Smooth muscle cell of the brain vasculature (primary cell): ENCODE data around the gene GPR176.
"Not testable (repeated sequence)": the region's sequence is repeated elsewhere in the genome, so short reads cannot be mapped to it uniquely, and the experiment has no call there.

Source experiments
- DNase-seq: peaks from one replicate; pipeline ENCODE4 v3.0.0-alpha.2; 2012; ENCODE audit warnings: low read depth, low spot score

The GPR176 gene

DNA sequence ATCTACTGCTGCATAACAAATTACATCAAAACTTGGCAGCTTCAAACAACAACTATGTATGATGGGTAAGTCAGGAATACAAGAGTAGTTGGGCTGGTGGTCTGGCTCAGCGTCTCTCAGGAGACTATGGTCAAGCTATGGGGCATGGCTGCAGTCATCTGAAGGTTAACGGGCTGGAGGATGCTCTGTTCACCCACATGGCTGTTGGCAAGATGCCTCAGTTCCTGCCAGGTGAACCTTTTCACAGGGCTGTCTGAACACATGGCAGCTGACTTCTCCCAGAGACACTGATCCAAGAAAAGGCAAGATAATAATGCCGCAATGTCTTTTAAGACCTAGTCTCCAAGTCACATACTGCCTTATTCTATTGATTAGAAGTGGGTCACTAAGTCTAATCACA, 63.7 kb downstream of the GPR176 start:
- no peak for DNase-seq

DNA sequence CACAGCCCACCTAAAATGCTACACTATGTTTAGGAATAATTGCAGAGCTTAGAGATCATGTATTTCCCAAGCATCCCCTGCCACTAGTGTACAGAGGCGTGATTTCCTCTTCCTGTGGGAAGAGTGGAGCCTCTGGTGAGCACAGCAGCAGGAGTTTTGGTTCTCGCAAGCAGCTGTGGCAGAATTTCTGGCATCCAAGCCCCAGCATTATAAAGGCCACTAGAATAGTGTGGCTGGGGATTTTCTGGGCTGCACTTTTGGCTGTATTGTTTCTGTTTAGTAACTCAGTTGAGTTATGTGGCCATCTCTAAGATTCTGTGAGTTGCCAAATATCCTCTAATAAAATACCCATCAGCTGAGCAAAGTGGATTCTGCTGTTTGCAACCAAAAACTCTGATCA, 64.7 kb downstream of the GPR176 start:
- no peak for DNase-seq

DNA sequence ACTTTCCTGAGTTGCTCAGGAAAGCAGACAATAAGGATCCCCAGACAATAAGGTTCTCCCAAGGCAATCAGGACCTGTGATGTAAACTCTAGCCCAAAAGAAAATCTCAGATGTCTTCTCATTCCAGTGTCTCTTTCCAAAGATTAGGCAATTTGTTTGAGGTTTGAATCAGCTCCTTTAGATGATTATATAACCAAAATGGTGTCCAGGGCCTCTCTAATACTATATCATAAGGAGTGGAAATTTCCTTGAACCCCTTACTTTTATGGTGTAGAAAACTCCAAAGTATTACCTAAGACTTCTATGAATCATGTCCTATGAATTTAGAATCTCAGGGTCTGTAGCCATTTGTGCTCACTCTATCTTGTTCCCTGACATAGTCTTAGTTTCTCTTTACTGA, 65.9 kb downstream of the GPR176 start:
- no peak for DNase-seq

GRCh38 chr15:39852250-39852649, 67.8 kb downstream of the GPR176 start:
- no peak for DNase-seq

GRCh38 chr15:39851500-39852092, 68.5 kb downstream of the GPR176 start:
- DNase-seq: no peak

DNA sequence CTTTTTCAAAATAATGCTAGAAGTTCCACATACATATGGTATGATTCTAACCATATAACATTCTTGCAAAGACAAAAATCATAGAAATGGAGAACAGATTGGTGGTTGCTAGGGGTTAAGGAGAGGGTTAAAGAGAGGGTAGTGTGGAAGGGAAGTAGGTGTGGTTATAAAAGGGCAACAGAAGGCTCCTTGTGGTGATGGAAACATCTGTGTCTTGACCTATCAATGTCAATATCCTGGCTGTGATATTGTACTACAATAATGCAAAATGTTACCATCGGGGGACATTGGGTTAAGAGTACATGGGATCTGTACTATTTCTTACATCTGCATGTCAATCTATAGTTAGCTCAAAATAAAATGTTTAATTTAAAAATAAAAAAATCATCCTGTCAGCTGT, 69.6 kb downstream of the GPR176 start:
- DNase-seq: no peak

- no peak for DNase-seq
These were observed 74.0 kb downstream of the GPR176 start for GRCh38 chr15:39846108-39846507.

DNA sequence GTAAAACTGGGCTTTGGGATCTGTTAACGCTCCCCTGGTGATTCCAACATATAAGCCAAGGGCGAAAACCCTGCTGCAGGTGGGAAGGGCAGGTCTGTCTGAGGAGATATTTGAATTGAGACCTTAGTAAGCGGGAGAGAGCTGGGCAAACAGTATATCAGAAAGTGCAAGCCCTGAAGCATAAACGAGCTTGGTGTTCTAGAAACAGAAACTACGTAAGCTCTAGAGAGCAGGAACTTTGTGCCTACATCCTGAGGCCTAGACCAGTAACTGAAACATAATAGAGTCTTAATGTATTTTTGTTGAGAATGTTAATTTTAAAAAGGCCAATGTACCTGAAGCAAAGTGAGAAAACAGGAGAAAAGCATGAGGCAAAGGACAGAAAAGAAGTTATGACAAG, 74.5 kb downstream of the GPR176 start:
- DNase-seq: no peak

GRCh38 chr15:39843565-39843964, 76.5 kb downstream of the GPR176 start:
- DNase-seq: no peak

GRCh38 chr15:39837454-39837853, 82.6 kb downstream of the GPR176 start:
- no peak for DNase-seq

DNA sequence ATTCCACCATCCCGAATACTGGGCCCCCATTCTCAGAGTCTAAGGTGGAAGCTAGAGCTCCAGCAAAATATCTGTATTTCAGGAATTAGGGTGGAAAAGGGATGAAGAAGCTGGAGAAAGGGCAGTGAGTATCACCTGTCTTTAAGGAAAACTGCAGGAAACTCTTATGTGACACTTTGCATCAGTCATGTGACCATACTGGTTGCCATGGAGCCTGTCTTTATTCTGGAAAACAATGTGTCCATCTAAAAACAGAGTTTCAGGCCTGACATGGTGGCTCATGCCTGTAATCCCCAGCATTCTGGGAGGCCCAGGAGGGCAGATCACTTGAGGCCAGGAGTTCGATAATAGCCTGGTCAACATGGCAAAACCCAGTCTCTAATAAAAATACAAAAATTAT, 84.5 kb downstream of the GPR176 start:
- no peak for DNase-seq

DNA sequence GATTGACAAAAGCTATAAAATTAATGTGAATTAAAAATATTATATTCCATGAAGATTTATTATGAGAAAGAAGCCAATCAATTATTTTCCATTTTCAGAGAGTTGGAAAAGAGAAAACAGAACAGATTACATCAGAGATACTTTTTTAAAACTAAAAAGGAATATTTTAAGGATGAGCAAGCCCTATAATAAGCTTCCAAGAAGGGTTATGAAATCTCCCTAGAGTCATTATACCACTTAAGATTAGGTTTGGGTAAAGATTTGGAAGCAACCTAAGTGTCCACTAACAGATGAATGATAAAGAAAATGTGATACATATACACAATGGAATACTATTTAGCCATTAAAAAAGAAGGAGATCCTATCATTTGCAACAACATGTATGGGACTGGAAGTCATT, 85.8 kb downstream of the GPR176 start:
- DNase-seq: no peak

GRCh38 chr15:39833515-39833981, 86.5 kb downstream of the GPR176 start:
- DNase-seq: no peak

GRCh38 chr15:39830166-39830565, 89.9 kb downstream of the GPR176 start:
- no peak for DNase-seq

- peak; percentile 61 for DNase-seq
These were observed 91.6 kb downstream of the GPR176 start for GRCh38 chr15:39828374-39828931.

DNA sequence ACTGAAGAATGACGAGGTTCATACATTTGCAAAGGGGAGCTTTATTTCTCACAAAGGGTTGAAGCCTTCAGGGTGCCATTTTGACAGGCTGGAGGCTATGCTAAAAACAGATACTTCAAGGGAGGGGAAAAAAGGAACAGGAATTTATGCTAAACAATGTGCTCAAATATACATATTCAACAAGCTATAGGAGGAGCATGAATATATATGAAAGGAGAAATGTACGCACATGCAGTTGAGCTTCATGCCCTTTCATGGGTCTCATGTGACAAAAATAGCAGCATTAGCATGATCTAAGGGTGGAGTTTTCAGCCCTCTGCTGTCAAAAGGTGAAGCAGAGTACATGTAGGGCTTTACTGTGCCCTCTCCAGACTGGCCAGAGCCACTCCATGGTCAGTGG, 93.1 kb downstream of the GPR176 start:
- no peak for DNase-seq

DNA sequence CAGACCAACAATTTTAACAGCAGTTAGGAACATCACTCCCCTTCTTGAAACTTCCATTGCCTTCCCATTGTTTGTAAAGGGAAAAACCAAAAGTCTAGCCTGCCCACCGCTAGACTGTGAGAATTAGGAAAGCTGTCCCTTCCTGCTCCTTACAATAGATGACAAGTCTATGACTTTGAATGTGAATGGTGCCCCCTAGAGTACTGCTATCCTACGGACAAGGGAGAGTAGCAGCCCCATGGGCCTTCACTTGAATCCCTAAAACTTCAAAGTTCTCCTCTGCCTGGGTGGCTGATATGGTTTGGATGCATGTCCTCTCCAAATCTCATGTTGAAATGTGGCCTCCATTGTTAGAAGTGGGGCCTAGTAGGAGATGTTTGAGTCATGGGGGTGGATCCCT, 96.4 kb downstream of the GPR176 start:
- DNase-seq: no peak

- DNase-seq: no peak
These were observed 99.9 kb downstream of the GPR176 start for GRCh38 chr15:39820050-39820602.

DNA sequence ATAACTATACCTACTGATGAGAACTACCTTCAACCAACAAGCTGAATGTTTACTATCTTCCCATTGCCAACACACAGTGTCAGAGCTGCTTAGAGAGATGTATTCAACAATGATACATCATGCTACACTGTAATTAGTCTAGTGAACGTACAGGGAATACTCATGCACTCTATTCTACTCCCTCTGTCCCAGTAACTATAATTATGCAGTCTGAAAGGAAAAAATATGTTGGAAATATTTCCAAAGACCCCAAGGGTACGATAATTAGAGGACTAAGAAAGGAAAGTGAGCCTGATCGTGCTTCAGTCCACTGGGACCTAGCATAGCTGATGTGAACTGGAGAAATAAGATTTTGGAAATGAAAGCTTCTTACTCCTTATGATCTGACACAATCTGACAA, 100.5 kb downstream of the GPR176 start:
- no peak for DNase-seq

DNA sequence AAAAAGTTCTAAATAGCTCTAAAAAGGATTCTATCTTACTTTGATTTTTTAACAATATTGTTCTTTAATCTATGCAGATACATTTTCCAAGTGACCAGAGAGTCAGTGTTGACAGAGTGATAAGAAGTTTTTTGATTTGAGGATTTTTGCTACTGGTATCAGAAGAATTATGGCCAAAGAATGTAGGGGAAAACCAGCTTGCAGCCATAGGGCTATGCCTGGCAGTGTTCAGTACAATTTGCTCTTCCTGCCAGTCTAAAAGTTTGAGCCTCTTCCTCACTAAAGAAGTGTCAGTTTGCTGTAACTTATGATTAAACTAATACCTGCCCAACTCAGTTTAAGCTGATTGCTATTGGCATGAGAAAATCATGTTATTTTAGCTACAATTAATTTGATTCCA, 102.2 kb downstream of the GPR176 start:
- DNase-seq: no peak

GRCh38 chr15:39814489-39814888, 105.6 kb downstream of the GPR176 start:
- DNase-seq: no peak

DNA sequence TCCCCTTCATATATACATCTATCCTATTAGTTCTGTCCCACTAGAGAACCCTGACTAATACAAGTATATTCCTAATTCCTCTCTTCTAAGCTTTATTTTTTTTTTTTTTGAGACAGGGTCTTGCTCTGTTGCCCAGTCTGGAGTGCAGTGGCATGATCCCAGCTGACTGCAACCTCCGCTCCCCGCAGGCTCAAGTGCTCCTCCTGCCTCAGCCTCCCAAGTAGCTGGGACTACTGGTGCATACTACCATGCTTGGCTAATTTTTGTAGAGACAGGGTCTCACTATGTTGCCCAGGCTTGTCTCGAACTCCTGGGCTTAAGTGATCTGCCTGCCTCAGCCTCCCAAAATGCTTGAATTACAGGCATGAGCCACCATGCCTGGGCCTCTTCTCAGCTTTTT, 107.4 kb downstream of the GPR176 start:
- not testable (repeated sequence) for DNase-seq

DNA sequence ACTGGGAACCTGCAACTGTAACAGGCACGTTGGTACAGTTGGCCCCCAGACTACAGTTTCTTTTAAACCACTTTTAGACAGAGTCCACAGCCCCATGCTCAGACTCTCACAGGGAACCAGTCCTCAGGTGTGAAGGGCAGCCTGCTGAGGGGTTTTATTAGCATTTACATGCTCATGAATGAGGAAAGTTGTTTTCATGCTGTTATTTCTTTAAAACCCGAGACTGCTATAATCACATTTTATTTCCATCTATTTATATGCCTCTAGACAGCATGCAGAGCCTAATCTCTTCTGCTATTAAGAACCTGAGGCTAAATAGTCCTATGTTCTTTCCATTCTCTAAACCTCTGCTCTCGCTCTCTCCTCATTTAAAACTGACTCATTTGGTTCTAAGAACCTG, 111.2 kb downstream of the GPR176 start:
- no peak for DNase-seq

DNA sequence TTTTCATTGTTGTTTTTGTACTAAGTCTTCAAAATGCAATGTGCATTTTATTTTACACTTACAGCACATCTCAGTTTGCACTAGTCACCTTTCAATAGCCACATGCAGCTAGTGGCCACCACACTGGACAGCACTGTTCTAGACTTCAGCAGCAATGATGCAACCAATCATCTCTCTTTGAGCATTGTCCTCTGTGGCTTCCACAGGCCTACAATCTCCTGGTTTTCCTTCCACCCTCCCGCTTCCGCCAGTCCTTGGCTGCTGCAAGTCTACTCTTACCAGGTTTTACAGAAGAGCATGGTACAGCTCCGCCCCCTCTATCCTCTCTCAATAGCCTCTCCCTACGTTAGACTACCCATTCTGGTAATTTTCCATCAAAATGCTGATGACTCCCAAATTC, 112.3 kb downstream of the GPR176 start:
- no peak for DNase-seq
